Adrenal gland (tissue), 12 donors: ENCODE data around the gene CEBPG. TPM values are rescaled to one million over a fixed set of nuclear protein-coding genes. Genes with fewer than 3 reads are reported as not detected.

Source experiments
- DNase-seq, 7 donors: peaks; one replicate each; pipeline ENCODE4 v3.0.0-alpha.2; 2019 to 2020
- H3K27ac ChIP-seq, 5 donors: fragments of 200-600 bp; sonication (generic) in 4 of 5; 1 replicate in 3 of 5; 2 replicates in 2 of 5; pipeline versions ENCODE4 v1.5.1 to v1.8.0; 2016 to 2020; ENCODE audit warnings: mild to moderate bottlenecking in 1 of 5
- H3K27me3 ChIP-seq: fragments of 200-600 bp; 2 replicates; pipeline ENCODE4 v1.8.0; 2021
- H3K36me3 ChIP-seq, 2 donors: fragments of 200-600 bp; replicated peaks in 1 of 2; 1 replicate in 1 of 2; 2 replicates in 1 of 2; pipeline versions ENCODE4 v1.5.1 to v1.8.0; 2018 to 2022
- H3K4me1 ChIP-seq, 2 donors: fragments of 200-600 bp; replicated peaks in 1 of 2; 1 replicate in 1 of 2; 2 replicates in 1 of 2; pipeline versions ENCODE4 v1.5.1 to v1.8.0; 2018 to 2021
- H3K4me3 ChIP-seq, 4 donors: fragments of 200-600 bp; sonication (generic) in 3 of 4; one replicate each; pipeline ENCODE4 v1.5.1; 2016 to 2018
- H3K9me3 ChIP-seq, 3 donors: fragments of 200-600 bp; sonication (generic) in 1 of 3; replicated peaks in 1 of 3; 1 replicate in 2 of 3; 2 replicates in 1 of 3; pipeline versions ENCODE4 v1.5.1 to v1.8.0; 2016 to 2021
- POLR2A ChIP-seq, 2 donors: fragments of 450-650 bp; IDR thresholded peaks; one replicate each; pipeline ENCODE4 v1.6.1; 2017; ENCODE audit warnings: antibody characterized with exemption in 2 of 2, mild to moderate bottlenecking in 2 of 2, moderate library complexity in 1 of 2
- WGBS, 4 donors: extraction: QIAGEN DNeasy Blood & Tissue Kit in 2 of 4; methylation state at CpG; one replicate each; pipeline versions ENCODE4 v1.1.5 to v1.1.7; 2013 to 2017; 5-methylcytosine and 5-hydroxymethylcytosine counted together
- intact Hi-C, 2 donors: fragments of 100-400 bp; cut with DNase I; formaldehyde crosslinking; loops; one replicate each; pipeline versions ENCODE4 v1.14.1 to v1.15.0; 2022 to 2023
- polyA plus RNA-seq, 3 donors: library from polyadenylated mRNA; stranded (reverse); fragments of 200-250 nt in 2 of 3; fragments of 350-450 nt in 1 of 3; fragmentation: Illumina TruSeq in 1 of 3; extraction: RNeasy Lipid Tissue Mini Kit (QIAGEN cat#74804) in 1 of 3; gene quantifications; one replicate each; pipeline ENCODE4 v1.2.3, GENCODE V29; 2013 to 2014
- total RNA-seq, 9 donors: library from RNA; depleted of rRNA in 4 of 9; stranded (reverse); fragments of >200 nt in 4 of 9; fragments of 120-200 nt in 1 of 9; fragmentation: NEBNext Ultra II Directional in 1 of 9; extraction: Animal tissue kit (Norgen Biotek cat#: 25700) in 1 of 9; gene quantifications; one replicate each; pipeline versions ENCODE4 v1.1.0 to v1.2.4, GENCODE V29; 2013 to 2023
- TF ChIP-seq, protein P1 (sequence below), 6 experiments: fragments of 450-650 bp in 4 of 6; fragments of 200-600 bp in 2 of 6; sonication (generic) in 1 of 6; IDR thresholded peaks; 1 replicate in 5 of 6; 2 replicates in 1 of 6; pipeline versions ENCODE4 v1.5.1 to v1.8.0; 2016 to 2021; ENCODE audit warnings: antibody characterized with exemption in 6 of 6, mild to moderate bottlenecking in 2 of 6, moderate library complexity in 1 of 6
- donor health status: healthy with polysubstance abuse.
- donor health status: Bipolar disorder and iron deficiency.
- donor health status: DM: yes; HTN: yes; CAD: no.
- donor health status: DM: no; HTN: no; CAD: no.
- donor health status: DM: no; HTN: no; CAD: no.
- donor health status: DM: yes; HTN: yes; CAD: no.

CEBPG gene
- total and polyA plus RNA-seq, 12 donors: 8.9 to 21.9 (median 10.7) TPM

DNA sequence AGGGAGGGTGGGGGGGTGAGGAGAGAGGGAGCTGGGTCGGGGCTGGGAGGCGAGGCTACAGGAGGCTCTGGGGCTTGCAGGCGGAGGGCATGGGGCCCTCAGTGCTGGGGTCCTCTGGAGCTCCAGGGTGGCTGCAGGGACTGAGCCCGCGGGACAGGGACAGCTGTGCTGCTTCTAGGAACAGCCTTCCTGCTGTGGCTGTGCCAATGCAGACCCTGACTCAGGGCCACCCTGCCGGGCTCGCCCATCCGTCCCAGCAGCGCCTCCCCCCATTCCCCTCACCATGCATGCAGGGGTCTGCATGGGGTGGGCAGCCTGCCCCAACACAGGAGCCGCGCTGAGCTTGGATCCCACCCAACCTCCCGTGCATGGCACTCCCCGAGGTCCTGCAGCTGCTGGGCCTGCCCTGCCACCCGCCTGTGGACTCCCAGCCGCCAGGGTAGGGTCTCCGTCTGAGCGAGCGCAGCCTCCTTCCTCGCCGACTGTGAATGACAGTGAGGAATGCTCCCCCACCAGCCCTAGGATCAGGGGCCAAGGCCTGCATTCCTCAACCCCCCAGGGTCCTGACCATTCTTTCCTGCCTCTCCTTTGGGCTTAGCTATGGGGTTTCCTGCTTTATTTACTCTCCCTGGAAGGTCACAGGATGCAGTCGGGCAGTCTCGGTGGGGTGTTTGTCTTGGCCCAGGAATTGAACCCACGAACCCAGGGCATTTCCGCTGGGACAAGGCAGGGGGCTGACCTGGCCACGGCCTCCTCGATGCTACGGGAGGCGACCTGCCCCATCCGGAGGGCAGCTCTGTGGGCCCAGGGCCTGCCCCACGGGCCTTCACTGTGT lies 23.4 kb downstream of the CEBPG start:
- H3K27ac ChIP-seq: peak overlapping the region in 1 of 5 donors; percentile 75
- H3K27me3 ChIP-seq: no peaks in the 10 kb centered on the region
- H3K4me3 ChIP-seq: no peak overlapping the region
- no peaks in the 10 kb centered on the region for H3K9me3 ChIP-seq
- 62 to 74% (median 72%) methylated on average over 13 to 30 of the region's 30 CpGs for WGBS, 4 donors
- no peaks in the 10 kb centered on the region for H3K36me3 ChIP-seq
- peaks cover 10 to 38% of the 10 kb centered on the region in 2 donors for H3K4me1 ChIP-seq
- DNase-seq: peak in 1 of 7 donors; percentile 57
- no peak for TF ChIP-seq POLR2A (IDR thresholded peaks at IDR 0.05)
- TF ChIP-seq, protein P1, sequence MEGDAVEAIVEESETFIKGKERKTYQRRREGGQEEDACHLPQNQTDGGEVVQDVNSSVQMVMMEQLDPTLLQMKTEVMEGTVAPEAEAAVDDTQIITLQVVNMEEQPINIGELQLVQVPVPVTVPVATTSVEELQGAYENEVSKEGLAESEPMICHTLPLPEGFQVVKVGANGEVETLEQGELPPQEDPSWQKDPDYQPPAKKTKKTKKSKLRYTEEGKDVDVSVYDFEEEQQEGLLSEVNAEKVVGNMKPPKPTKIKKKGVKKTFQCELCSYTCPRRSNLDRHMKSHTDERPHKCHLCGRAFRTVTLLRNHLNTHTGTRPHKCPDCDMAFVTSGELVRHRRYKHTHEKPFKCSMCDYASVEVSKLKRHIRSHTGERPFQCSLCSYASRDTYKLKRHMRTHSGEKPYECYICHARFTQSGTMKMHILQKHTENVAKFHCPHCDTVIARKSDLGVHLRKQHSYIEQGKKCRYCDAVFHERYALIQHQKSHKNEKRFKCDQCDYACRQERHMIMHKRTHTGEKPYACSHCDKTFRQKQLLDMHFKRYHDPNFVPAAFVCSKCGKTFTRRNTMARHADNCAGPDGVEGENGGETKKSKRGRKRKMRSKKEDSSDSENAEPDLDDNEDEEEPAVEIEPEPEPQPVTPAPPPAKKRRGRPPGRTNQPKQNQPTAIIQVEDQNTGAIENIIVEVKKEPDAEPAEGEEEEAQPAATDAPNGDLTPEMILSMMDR (IDR thresholded peaks at IDR 0.05): no peak
- intact Hi-C loops: no loop called here

DNA sequence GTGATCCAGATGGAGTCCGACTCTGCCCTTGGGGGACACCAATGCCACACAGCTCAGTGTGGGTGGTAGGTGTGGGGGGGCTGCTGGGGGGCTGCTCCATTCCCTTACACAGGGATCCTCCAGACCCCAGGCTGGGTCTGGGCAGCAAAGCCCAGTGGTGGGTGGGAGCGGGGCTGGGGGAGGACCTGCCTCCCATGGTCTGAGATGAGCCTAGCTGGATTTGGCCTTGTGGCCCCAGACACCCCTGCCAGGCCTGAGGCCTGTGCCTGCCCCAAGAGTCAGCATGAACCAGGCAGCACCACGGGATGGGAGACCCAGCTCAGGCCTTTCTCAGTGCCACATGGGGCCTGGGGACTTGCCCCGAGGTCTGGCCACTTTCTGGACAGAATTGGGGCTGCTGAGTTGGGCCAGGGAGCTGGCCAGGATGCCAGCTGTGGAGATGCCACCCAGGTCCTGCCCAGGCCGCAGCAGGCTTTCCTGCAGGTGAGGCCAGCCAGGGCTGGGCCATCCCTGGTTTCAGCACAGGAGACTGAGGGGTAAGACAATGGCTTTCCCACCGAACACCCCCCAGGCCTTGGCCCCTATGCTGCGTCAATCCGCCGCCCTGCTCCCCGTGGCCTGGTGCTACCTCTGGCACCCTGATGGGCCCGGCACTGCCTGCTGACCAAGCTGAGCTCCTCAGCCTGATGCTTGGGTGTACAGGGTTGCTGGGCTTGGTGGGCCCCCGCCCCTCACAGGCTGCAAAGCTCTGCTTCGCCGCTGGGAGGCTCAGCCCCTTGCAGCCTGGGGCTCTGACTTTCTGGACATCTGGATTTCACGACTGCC lies 24.2 kb downstream of the CEBPG start:
- H3K36me3 ChIP-seq: no peaks in the 10 kb centered on the region
- no peak overlapping the region for H3K4me3 ChIP-seq
- TF ChIP-seq POLR2A (IDR thresholded peaks at IDR 0.05): no peak
- TF ChIP-seq, protein P1 (IDR thresholded peaks at IDR 0.05): no peak
- DNase-seq: peak in 1 of 7 donors; percentile 12
- peaks cover 1 to 30% of the 10 kb centered on the region in 2 donors for H3K4me1 ChIP-seq
- 75 to 80% (median 77%) methylated on average over 2 to 15 of the region's 15 CpGs for WGBS, 4 donors
- intact Hi-C loops: no loop called here
- no peaks in the 10 kb centered on the region for H3K27me3 ChIP-seq
- no peaks in the 10 kb centered on the region for H3K9me3 ChIP-seq
- peak overlapping the region in 2 of 5 donors; percentile 8 to 75 for H3K27ac ChIP-seq

DNA sequence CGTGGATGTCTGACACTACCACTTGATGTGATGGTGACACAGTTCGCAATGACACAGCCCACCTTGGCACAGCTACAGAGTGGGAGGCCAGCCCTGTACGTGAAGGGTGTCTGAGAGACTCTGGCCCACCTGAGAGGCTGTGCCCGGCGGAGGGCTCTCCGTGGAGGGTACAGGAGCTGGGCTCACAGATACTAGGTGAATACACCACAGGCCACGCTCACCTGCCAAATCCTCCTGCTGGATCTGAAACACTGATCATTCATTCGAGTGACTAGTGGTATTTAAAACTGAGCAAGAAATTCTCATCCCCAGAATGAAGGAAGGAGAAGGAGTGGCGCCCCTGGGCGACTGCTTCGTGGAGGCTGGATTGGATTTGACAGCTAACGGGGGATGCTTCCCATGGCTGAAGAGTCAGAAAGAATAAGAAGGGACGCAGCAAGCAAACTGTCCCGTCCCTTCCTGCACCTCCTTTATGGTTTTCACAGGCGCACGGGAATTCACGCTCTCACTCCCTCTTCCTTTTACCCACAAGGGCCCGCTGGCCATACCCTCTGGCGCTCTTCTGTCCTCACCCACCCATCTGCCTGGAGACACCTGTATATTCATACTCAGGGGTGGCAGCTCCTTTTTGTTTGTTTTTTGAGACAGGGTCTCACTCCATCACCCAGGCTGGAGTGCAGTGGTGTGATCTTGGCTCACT lies 25.0 kb downstream of the CEBPG start:
- no peak for DNase-seq
- peaks cover 0 to 26% of the 10 kb centered on the region in 2 donors for H3K4me1 ChIP-seq
- TF ChIP-seq, protein P1 (IDR thresholded peaks at IDR 0.05): no peak
- no peak for TF ChIP-seq POLR2A (IDR thresholded peaks at IDR 0.05)
- H3K27me3 ChIP-seq: no peaks in the 10 kb centered on the region
- no peak overlapping the region for H3K27ac ChIP-seq
- H3K4me3 ChIP-seq: no peak overlapping the region
- intact Hi-C loops: no loop called here
- no peaks in the 10 kb centered on the region for H3K36me3 ChIP-seq
- no peaks in the 10 kb centered on the region for H3K9me3 ChIP-seq
- 89 to 94% (median 91%) methylated on average over 14 to 19 of the region's 19 CpGs for WGBS, 4 donors
